Endometrial microvascular endothelial cells (primary cell): Measurements from ENCODE around the gene PIK3IP1. TPM values are rescaled to one million over a fixed set of nuclear protein-coding genes. Genes with fewer than 3 reads are reported as not detected.

Experiments used
- in situ Hi-C: cut with HindIII; loops from 2 replicates; pipeline ENCODE4 v1.10.0; 2017; ENCODE audit warnings: low sequenced_read_pairs, low pct_unique_long_range_greater_than_20kb; ENCODE audit errors: inconsistent ontology term
- total RNA-seq: library from RNA; depleted of rRNA; stranded (reverse); fragments of >200 nt; gene quantifications from one replicate; pipeline ENCODE4 v1.2.3, GENCODE V29; 2015; ENCODE audit errors: inconsistent ontology term

PIK3IP1 gene
- total RNA-seq, 1 donor from 2014 or later = 11.3 TPM

DNA sequence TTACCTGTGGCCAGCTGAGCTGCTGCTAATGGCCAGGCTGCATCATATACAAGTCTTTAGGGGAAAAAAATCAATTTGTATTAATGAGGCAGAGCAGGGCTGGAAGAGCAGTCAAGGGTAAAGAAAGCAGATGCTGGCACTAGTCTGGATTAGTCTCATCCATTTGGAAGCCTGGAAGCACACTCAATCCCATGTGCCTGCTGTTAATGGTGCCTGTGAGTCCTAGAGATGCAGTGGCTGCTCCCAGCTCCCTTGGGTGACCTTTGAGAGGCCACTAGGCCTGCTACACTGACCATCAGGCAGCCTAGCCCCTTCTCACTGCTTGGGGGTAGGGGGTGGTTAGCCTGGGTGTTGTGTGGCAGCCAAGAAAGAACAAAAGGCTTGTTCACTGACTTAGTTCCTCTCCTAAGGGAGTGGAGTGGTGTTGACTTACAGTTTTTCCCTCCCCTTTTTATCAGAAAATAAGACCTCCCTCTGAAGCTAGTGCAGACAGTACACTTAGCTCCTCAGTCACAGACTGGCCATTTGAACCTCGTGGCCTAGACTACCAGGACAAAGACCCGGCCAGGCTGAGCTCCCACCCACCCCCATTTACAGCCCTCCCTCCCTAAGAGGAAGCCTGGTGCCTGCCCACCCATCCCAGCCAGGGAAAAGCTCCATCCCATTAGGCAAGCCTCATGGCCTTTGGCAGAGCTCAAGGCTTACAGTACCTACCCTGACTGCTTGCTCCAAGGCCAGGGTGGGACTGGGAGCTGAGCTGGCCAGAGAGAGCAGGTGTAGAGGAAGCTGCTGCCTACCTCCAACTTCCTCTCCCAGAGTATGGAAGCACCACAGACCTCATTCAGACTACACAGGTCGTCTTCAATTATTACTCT lies 7.8 kb downstream of the PIK3IP1 start:
- in situ Hi-C loops = no loop called here

GRCh38 chr22:31282748-31283468 lies 9.4 kb downstream of the PIK3IP1 start:
- in situ Hi-C loops = no loop called here

GRCh38 chr22:31281733-31282132 lies 10.6 kb downstream of the PIK3IP1 start:
- in situ Hi-C loops = no loop called here

DNA sequence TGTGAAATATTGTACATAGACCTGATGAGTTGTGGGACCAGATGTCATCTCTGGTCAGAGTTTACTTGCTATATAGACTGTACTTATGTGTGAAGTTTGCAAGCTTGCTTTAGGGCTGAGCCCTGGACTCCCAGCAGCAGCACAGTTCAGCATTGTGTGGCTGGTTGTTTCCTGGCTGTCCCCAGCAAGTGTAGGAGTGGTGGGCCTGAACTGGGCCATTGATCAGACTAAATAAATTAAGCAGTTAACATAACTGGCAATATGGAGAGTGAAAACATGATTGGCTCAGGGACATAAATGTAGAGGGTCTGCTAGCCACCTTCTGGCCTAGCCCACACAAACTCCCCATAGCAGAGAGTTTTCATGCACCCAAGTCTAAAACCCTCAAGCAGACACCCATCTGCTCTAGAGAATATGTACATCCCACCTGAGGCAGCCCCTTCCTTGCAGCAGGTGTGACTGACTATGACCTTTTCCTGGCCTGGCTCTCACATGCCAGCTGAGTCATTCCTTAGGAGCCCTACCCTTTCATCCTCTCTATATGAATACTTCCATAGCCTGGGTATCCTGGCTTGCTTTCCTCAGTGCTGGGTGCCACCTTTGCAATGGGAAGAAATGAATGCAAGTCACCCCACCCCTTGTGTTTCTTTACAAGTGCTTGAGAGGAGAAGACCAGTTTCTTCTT lies 12.3 kb downstream of the PIK3IP1 start:
- in situ Hi-C loops = no loop called here

DNA sequence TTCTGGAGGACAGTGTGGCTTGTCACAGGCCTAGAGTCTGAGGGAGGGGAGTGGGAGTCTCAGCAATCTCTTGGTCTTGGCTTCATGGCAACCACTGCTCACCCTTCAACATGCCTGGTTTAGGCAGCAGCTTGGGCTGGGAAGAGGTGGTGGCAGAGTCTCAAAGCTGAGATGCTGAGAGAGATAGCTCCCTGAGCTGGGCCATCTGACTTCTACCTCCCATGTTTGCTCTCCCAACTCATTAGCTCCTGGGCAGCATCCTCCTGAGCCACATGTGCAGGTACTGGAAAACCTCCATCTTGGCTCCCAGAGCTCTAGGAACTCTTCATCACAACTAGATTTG lies 13.0 kb downstream of the PIK3IP1 start:
- in situ Hi-C loops = no loop called here

GRCh38 chr22:31278626-31279326 lies 13.5 kb downstream of the PIK3IP1 start:
- in situ Hi-C loops = no loop called here

DNA sequence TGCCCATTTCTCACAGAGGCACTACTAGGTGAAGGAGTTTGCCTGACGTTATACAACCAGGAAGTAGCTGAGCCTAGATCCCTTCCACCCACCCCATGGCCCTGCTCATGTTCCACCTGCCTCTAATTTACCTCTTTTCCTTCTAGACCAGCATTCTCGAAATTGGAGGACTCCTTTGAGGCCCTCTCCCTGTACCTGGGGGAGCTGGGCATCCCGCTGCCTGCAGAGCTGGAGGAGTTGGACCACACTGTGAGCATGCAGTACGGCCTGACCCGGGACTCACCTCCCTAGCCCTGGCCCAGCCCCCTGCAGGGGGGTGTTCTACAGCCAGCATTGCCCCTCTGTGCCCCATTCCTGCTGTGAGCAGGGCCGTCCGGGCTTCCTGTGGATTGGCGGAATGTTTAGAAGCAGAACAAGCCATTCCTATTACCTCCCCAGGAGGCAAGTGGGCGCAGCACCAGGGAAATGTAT lies 14.1 kb downstream of the PIK3IP1 start:
- in situ Hi-C loops = no loop called here

DNA sequence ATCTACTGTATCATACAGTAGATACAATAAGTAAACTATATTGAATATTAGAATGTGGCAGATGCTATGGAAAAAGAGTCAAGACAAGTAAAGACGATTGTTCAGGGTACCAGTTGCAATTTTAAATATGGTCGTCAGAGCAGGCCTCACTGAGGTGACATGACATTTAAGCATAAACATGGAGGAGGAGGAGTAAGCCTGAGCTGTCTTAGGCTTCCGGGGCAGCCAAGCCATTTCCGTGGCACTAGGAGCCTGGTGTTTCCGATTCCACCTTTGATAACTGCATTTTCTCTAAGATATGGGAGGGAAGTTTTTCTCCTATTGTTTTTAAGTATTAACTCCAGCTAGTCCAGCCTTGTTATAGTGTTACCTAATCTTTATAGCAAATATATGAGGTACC lies 14.5 kb downstream of the PIK3IP1 start:
- in situ Hi-C loops = no loop called here

- in situ Hi-C loops = no loop called here
Observed at GRCh38 chr22:31276426-31277167, 15.7 kb downstream of the PIK3IP1 start.

GRCh38 chr22:31275576-31275975 lies 16.7 kb downstream of the PIK3IP1 start:
- in situ Hi-C loops = no loop called here

DNA sequence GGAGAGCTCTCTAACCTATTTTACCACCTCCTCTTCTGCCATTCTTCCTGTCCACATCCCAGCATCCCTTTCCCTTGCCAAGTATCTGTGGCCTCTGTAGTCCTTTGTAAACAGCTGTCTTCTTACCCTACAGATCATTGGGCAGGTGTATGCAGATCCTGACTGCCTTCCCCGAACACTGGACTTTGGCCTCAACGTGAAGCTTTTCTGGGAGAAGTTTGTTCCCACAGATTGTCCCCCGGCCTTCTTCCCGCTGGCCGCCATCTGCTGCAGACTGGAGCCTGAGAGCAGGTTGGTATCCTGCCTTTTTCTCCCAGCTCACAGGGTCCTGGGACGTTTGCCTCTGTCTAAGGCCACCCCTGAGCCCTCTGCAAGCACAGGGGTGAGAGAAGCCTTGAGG lies 17.3 kb downstream of the PIK3IP1 start:
- in situ Hi-C loops = no loop called here

DNA sequence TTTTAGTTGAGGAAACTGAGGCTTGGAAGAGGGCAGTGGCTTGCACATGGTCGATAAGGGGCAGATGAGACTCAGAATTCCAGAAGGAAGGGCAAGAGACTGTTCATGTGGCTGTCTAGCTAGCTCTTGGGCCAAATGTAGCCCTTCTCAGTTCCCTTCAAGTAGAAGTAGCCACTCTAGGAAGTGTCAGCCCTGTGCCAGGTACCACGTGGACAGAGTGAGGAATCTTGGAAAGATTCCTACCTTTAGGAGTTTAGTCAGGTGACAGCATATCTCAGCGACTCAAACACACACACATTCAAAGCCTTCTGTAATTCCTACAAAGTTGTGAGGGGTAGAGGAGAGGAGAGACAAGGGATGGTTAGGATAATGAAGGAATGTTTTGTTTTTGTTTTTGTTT lies 18.3 kb downstream of the PIK3IP1 start:
- in situ Hi-C loops = no loop called here

GRCh38 chr22:31272522-31273446 lies 19.5 kb downstream of the PIK3IP1 start:
- in situ Hi-C loops = no loop called here

DNA sequence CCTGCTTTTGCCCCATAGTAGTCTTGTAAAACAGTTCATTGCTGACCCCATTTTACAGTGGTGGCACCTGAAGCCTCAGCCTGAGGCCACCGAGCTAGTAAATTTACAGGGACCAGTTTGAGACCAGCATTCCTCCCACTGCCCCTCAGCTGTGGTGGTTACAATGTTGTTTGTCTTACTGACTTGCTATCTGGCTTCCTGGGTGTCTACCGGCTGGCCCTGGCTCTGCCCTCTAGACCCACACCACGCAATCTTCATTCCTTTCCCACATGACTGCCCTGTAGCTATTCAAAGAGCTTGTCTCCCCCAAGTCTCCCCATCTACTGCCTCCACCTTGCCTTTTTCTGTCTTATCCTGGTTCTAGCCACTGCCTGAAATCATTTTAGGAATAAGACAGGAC lies 20.8 kb downstream of the PIK3IP1 start:
- in situ Hi-C loops = no loop called here

DNA sequence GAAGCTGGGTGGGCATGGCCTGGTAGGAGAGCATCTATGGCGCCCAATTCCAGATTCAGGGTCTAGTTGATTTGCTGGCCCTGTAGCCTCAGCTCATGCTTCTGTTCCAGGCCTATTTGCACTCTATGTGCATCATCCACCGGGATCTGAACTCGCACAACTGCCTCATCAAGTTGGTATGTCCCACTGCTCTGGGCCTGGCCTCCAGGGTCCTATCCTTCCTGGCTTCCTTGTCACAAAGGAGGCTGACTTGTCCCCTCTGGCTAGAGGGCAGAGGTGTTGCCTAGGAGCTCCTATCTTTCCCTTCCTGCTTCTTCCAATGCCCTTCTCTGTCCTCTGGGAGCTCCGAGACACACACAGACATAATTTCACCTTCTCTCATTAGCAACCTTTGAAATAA lies 21.3 kb downstream of the PIK3IP1 start:
- in situ Hi-C loops = no loop called here

DNA sequence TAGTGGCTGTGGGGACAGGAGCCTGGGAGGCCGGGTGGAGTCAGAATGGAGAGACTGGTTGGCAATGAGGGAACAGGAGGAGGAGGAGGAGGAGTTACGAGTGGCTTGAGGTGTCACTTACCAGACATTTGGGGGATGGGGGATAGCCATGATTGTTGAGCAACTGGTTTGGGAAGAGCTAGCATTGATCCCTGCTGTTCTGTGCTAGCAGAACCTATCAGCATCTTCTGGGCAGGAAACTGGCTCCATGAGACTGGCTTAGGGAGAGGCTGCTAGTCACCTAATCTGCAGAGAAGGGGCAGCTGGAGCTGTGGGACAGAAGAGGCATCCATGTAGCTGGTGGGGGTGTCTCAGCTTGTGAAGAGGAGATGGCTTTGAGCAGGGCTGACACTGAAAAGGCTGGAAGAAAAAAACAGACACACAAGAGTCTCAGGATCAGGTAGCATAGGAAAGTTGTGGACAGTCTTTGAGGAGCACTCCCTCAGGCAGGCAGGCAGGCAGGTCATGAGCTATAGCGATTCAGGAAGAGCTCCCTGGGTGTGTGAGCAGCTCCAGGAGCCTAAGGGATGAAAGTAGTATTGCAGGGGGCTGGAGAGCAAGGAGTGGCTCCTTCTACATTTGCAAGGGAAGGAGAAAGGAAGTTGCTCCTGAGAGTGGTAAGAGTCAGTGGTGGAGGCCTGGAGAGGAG lies 22.3 kb downstream of the PIK3IP1 start:
- in situ Hi-C loops = no loop called here

DNA sequence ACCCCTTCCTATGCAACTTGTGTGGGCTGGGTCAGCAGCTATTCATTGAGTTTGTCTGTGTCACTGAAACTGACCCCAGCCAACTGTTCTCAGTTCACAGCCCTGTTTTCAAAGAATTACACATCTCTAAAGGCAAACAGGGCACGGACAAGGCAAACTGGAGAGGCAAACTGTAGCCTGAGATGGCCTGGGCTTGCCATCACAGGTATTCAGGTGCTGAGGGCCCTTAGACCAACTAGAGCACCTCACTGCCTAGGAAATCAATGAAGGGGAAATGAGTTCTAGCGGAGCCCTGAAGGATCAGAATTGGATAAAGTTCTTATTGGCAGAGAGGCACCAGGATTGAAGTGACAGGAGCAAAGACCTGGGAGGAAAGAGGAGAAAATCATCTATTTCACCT lies 24.0 kb downstream of the PIK3IP1 start:
- in situ Hi-C loops = no loop called here
